ENCODE measurements around the gene KIF1B.

Gene KIF1B

GRCh38 chr1:10378081-10378841 lies 167.9 kb downstream of the KIF1B start:
- Histone ChIP-seq H3K4me3 (ENCODE audit: low read depth, low read length) (no peak overlapping the region), H3K27ac (ENCODE audit: low read depth, low read length) (no peak overlapping the region), H3K27me3 (ENCODE audit: control insufficient read depth, insufficient read depth, low read length) (no peaks in the 10 kb centered on the region), H3K4me1 (ENCODE audit: control insufficient read depth, insufficient read depth, low read length) (no peaks in the 10 kb centered on the region), H3K36me3 (ENCODE audit: control insufficient read depth, insufficient read depth, low read length) (peaks cover 65% of the 10 kb centered on the region), H3K9ac (ENCODE audit: low read depth, low read length) (no peak overlapping the region), H3K9me3 (ENCODE audit: control insufficient read depth, insufficient read depth, low read length) (no peaks in the 10 kb centered on the region)

GRCh38 chr1:10379101-10379620 lies 168.8 kb downstream of the KIF1B start:
- Histone ChIP-seq H3K9me3 (ENCODE audit: control insufficient read depth, insufficient read depth, low read length) (no peaks in the 10 kb centered on the region), H3K27me3 (ENCODE audit: control insufficient read depth, insufficient read depth, low read length) (no peaks in the 10 kb centered on the region), H3K4me3 (ENCODE audit: low read depth, low read length) (no peak overlapping the region), H3K36me3 (ENCODE audit: control insufficient read depth, insufficient read depth, low read length) (peaks cover 57% of the 10 kb centered on the region), H3K4me1 (ENCODE audit: control insufficient read depth, insufficient read depth, low read length) (no peaks in the 10 kb centered on the region), H3K27ac (ENCODE audit: low read depth, low read length) (no peak overlapping the region), H3K9ac (ENCODE audit: low read depth, low read length) (no peak overlapping the region)

GRCh38 chr1:10379676-10380075 lies 169.3 kb downstream of the KIF1B start:
- H3K4me3 ChIP-seq (ENCODE audit: low read depth, low read length), result no peak overlapping the region
- H3K27me3 ChIP-seq (ENCODE audit: control insufficient read depth, insufficient read depth, low read length), result no peaks in the 10 kb centered on the region
- H3K36me3 ChIP-seq (ENCODE audit: control insufficient read depth, insufficient read depth, low read length), result peaks cover 52% of the 10 kb centered on the region
- H3K4me1 ChIP-seq (ENCODE audit: control insufficient read depth, insufficient read depth, low read length), result no peaks in the 10 kb centered on the region
- H3K27ac ChIP-seq (ENCODE audit: low read depth, low read length), result no peak overlapping the region
- H3K9me3 ChIP-seq (ENCODE audit: control insufficient read depth, insufficient read depth, low read length), result no peaks in the 10 kb centered on the region
- H3K9ac ChIP-seq (ENCODE audit: low read depth, low read length), result no peak overlapping the region

- Histone ChIP-seq H3K27ac (ENCODE audit: low read depth, low read length) (no peak overlapping the region), H3K36me3 (ENCODE audit: control insufficient read depth, insufficient read depth, low read length) (peaks cover 43% of the 10 kb centered on the region), H3K9ac (ENCODE audit: low read depth, low read length) (no peak overlapping the region), H3K4me1 (ENCODE audit: control insufficient read depth, insufficient read depth, low read length) (no peaks in the 10 kb centered on the region), H3K9me3 (ENCODE audit: control insufficient read depth, insufficient read depth, low read length) (no peaks in the 10 kb centered on the region), H3K27me3 (ENCODE audit: control insufficient read depth, insufficient read depth, low read length) (no peaks in the 10 kb centered on the region), H3K4me3 (ENCODE audit: low read depth, low read length) (no peak overlapping the region)
These were observed 170.4 kb downstream of the KIF1B start for GRCh38 chr1:10380594-10381275.

- no peak overlapping the region for H3K27ac ChIP-seq (ENCODE audit: low read depth, low read length)
- H3K9ac ChIP-seq (ENCODE audit: low read depth, low read length), result no peak overlapping the region
- peaks cover 12% of the 10 kb centered on the region for H3K4me1 ChIP-seq (ENCODE audit: control insufficient read depth, insufficient read depth, low read length)
- peaks cover 22% of the 10 kb centered on the region for H3K36me3 ChIP-seq (ENCODE audit: control insufficient read depth, insufficient read depth, low read length)
- H3K4me3 ChIP-seq (ENCODE audit: low read depth, low read length), result no peak overlapping the region
- H3K9me3 ChIP-seq (ENCODE audit: control insufficient read depth, insufficient read depth, low read length), result no peaks in the 10 kb centered on the region
- H3K27me3 ChIP-seq (ENCODE audit: control insufficient read depth, insufficient read depth, low read length), result no peaks in the 10 kb centered on the region
These were observed 173.3 kb downstream of the KIF1B start for GRCh38 chr1:10383630-10384029.

- peaks cover 16% of the 10 kb centered on the region for H3K36me3 ChIP-seq (ENCODE audit: control insufficient read depth, insufficient read depth, low read length)
- H3K4me3 ChIP-seq (ENCODE audit: low read depth, low read length), result no peak overlapping the region
- no peaks in the 10 kb centered on the region for H3K27me3 ChIP-seq (ENCODE audit: control insufficient read depth, insufficient read depth, low read length)
- no peaks in the 10 kb centered on the region for H3K9me3 ChIP-seq (ENCODE audit: control insufficient read depth, insufficient read depth, low read length)
- peaks cover 12% of the 10 kb centered on the region for H3K4me1 ChIP-seq (ENCODE audit: control insufficient read depth, insufficient read depth, low read length)
- H3K27ac ChIP-seq (ENCODE audit: low read depth, low read length), result no peak overlapping the region
- no peak overlapping the region for H3K9ac ChIP-seq (ENCODE audit: low read depth, low read length)
These were observed 173.8 kb downstream of the KIF1B start for GRCh38 chr1:10384219-10384618.

GRCh38 chr1:10386761-10387676 lies 176.6 kb downstream of the KIF1B start:
- Histone ChIP-seq H3K9me3 (ENCODE audit: control insufficient read depth, insufficient read depth, low read length) (no peaks in the 10 kb centered on the region), H3K4me1 (ENCODE audit: control insufficient read depth, insufficient read depth, low read length) (peaks cover 12% of the 10 kb centered on the region), H3K4me3 (ENCODE audit: low read depth, low read length) (no peak overlapping the region), H3K27me3 (ENCODE audit: control insufficient read depth, insufficient read depth, low read length) (no peaks in the 10 kb centered on the region), H3K36me3 (ENCODE audit: control insufficient read depth, insufficient read depth, low read length) (peaks cover 4% of the 10 kb centered on the region; the same call in 1 of the 2 replicates), H3K27ac (ENCODE audit: low read depth, low read length) (peak overlapping the region; percentile 85), H3K9ac (ENCODE audit: low read depth, low read length) (peak overlapping the region; percentile 9; the same call in 1 of the 2 replicates)

- Histone ChIP-seq H3K27ac (ENCODE audit: low read depth, low read length) (peak overlapping the region; percentile 85), H3K27me3 (ENCODE audit: control insufficient read depth, insufficient read depth, low read length) (no peaks in the 10 kb centered on the region), H3K9ac (ENCODE audit: low read depth, low read length) (peak overlapping the region; percentile 9; the same call in 1 of the 2 replicates), H3K36me3 (ENCODE audit: control insufficient read depth, insufficient read depth, low read length) (peaks cover 4% of the 10 kb centered on the region; the same call in 1 of the 2 replicates), H3K4me1 (ENCODE audit: control insufficient read depth, insufficient read depth, low read length) (peaks cover 12% of the 10 kb centered on the region), H3K9me3 (ENCODE audit: control insufficient read depth, insufficient read depth, low read length) (no peaks in the 10 kb centered on the region), H3K4me3 (ENCODE audit: low read depth, low read length) (no peak overlapping the region)
These were observed 177.5 kb downstream of the KIF1B start for GRCh38 chr1:10387677-10388386.

- H3K9ac ChIP-seq (ENCODE audit: low read depth, low read length), result no peak overlapping the region
- no peaks in the 10 kb centered on the region for H3K27me3 ChIP-seq (ENCODE audit: control insufficient read depth, insufficient read depth, low read length)
- H3K4me3 ChIP-seq (ENCODE audit: low read depth, low read length), result no peak overlapping the region
- H3K27ac ChIP-seq (ENCODE audit: low read depth, low read length), result peak overlapping the region; percentile 85
- H3K36me3 ChIP-seq (ENCODE audit: control insufficient read depth, insufficient read depth, low read length), result peaks cover 4% of the 10 kb centered on the region; the same call in 1 of the 2 replicates
- H3K9me3 ChIP-seq (ENCODE audit: control insufficient read depth, insufficient read depth, low read length), result no peaks in the 10 kb centered on the region
- peaks cover 12% of the 10 kb centered on the region for H3K4me1 ChIP-seq (ENCODE audit: control insufficient read depth, insufficient read depth, low read length)
These were observed 178.0 kb downstream of the KIF1B start for GRCh38 chr1:10388387-10388715.

GRCh38 chr1:10389271-10389973 lies 179.1 kb downstream of the KIF1B start:
- Histone ChIP-seq H3K27me3 (ENCODE audit: control insufficient read depth, insufficient read depth, low read length) (no peaks in the 10 kb centered on the region), H3K4me1 (ENCODE audit: control insufficient read depth, insufficient read depth, low read length) (peaks cover 12% of the 10 kb centered on the region), H3K36me3 (ENCODE audit: control insufficient read depth, insufficient read depth, low read length) (peaks cover 4% of the 10 kb centered on the region; the same call in 1 of the 2 replicates), H3K9ac (ENCODE audit: low read depth, low read length) (no peak overlapping the region), H3K9me3 (ENCODE audit: control insufficient read depth, insufficient read depth, low read length) (no peaks in the 10 kb centered on the region), H3K27ac (ENCODE audit: low read depth, low read length) (no peak overlapping the region), H3K4me3 (ENCODE audit: low read depth, low read length) (no peak overlapping the region)
